ENCODE results near the gene CYP3A5.
A peak's percentile ranks its signal among the peaks of the same experiment; 100 is the strongest.
"Not testable (repeated sequence)": the region's sequence is repeated elsewhere in the genome, so short reads cannot be mapped to it uniquely, and the experiment has no call there.

The CYP3A5 gene

DNA sequence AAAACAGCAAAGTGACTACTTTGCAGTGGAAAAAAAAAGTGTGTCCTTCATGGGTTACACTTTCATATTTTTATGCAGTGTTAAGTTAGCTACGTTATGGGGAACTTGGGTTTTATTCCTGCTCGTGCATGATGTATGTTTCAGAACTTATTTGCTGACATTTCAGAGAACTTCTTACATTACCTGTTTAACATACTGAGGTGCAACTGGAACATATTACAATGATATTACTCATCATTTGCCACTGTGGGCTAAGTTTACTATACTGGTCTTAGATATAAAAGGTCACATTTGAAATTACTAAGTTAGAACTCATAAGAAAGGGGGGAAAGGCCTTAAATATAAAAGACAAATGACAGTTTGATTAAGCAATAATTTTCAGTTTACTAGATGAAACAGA, 42.4 kb downstream of the CYP3A5 start:
- DNase-seq: not testable (repeated sequence)

DNA sequence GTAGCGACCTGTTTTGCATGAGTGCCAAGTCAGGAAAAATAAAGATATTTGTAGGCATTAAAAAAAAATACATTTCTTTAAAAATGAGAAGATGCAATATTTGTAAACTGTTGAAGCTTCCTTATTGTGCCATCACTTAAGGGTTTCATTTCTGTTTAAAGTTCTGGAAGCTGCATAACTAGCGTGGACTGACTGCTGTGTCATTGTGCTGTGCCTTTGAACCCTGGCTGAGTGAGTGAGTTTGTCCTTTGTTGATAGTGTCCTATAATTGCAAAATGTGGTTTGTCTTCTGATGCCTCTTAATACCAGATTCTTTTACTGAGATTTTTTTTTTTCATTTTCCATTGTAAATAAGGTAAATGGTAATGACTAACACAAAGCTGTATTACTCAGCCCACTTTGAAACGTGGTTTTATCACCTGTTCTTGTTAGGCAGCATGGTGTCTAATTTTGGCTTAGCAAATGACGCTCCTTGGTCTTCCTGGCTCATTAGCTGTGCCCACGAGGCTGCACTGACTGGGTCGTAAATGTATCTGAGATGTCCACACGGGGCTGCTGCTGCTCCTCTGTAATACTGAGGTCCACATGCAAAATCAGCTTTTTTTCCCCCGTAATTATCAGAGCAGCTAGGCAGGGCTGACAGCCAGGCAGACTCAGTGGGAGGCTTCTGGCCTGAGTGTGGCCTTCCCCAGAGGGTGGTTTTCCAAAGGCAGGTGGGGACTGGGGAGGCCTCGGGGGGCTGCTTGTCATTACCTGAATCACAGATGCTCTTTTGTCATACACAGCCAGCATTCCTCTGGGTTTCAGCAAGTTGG, 48.3 kb downstream of the CYP3A5 start:
- peak; percentile 3 for DNase-seq

DNA sequence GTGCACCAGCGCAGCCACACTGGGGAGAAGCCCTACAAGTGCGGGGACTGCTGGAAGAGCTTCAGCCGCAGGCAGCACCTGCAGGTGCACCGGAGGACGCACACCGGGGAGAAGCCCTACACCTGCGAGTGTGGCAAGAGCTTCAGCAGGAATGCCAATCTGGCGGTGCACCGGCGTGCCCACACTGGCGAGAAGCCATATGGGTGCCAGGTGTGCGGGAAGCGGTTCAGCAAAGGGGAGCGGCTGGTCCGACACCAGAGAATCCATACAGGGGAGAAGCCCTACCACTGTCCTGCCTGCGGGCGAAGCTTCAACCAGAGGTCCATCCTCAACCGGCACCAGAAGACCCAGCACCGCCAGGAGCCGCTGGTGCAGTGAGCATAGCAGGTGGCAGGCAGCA, 50.2 kb downstream of the CYP3A5 start:
- no peak for DNase-seq

DNA sequence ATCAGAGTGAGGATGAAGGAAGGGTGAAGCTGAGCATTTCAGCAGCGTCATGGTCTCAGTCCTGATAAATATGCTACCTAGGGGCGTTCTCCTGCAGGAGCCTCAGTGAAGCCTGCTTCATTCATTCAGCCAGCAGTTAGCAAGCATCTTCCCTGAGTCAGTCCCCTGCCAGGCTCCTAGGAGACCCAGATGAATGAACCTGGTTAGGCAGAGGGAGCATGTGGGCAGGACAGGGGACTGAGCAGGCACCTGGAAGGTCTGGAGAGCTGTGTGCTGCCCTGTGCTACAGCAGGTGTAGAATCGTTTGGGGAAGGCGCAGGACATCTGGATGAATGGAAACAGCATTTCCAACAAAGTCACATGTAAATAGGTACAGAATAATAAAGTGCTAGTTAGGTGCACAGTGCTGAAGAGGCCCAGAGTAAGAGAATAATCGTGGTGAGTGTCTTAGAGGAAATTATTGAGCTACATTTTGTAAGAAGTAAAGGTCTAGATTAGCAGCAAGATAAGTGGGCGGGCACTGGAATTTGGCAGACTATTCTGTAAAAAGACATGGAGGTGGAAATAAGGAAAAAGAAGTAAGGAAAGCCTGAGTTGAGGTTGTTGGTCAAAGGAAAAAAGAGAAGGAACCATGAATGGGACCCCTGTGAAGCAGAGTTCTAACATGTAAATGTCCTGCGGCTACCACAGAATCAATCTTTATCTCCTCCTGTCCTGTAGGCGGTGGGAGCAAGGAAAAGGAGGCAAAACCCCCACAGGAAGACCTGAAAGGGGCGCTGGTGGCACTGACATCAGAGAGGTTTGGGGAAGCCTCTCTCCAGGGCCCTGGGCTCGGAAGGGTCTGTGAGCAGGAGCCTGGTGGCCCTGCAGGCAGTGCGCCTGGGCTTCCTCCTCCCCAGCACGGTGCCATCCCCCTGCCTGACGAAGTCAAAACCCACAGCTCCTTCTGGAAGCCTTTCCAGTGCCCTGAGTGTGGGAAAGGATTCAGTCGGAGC, 51.0 kb downstream of the CYP3A5 start:
- no peak for DNase-seq

DNA sequence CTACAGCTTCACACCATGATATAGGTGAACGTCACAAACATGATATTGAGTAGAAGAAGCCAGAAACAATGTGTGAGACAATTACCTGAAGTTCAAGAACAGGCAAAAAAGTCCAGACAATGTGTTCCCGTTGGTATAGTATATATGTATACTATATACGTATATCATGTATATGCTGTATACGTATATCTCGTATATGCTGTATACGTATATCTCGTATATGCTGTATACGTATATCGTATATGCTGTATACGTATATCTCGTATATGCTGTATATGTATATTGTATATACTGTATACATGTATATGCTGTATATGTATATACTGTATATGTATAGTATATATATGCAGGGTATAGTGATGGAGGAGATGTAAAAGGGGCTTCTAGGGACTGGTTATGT, 52.3 kb downstream of the CYP3A5 start:
- no peak for DNase-seq

DNA sequence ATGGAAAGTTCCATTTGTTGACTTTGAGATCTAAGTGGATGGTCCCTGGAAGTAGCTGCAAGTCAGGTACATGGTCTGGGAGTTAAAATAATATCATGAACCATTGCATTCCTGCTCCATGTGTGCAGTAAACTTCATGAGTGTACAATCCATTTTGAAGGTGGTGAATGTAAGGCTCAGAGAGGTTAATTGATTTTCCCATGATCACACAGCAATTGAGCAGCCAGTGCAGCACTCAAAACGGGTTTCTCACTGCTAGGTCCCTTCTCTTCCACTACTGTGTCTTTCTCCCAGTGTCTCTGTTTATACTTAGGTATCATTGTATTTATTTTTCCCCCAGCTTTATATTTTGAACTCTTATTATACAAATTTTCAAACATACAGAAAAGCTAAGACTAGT, 53.1 kb downstream of the CYP3A5 start:
- DNase-seq: no peak

DNA sequence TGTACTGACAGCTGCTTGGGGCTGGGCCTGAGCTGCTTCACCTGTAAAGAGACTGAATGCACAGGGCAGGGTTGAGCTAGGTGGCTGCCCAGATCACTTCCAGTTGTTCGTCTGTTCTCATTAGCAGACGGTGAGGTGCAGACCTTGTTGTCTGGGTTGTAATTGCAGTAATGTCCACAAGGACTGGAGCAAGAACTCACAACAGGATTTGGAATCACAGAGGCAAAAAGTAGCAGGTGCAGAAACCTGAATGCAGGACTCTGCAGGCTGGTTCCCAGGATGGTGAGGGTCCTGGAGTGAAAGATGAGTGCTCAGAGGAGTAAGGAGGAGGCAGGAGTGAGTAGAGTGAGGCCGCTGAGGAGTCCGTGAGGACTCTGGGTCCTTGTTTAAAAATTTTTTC, 53.8 kb downstream of the CYP3A5 start:
- DNase-seq: no peak

DNA sequence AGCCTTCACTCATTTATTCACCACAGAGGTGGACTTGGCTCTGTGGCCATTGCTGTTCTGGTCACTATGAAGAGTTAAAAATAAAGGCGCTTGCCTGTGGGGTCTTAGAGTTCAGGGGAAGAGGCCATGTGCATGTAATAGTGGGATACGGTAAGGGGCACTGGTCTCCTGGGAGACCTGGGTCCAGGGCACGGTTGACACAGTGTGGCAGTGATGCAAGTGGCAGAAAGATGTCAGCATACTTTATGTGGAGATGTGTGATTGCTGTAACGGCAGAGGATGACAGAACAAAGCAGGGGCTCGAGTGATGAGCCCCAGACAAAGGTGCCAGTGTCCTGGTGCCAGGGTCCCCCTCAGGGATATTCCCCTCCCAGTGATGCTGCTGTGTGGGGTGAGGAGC, 54.5 kb downstream of the CYP3A5 start:
- no peak for DNase-seq

DNA sequence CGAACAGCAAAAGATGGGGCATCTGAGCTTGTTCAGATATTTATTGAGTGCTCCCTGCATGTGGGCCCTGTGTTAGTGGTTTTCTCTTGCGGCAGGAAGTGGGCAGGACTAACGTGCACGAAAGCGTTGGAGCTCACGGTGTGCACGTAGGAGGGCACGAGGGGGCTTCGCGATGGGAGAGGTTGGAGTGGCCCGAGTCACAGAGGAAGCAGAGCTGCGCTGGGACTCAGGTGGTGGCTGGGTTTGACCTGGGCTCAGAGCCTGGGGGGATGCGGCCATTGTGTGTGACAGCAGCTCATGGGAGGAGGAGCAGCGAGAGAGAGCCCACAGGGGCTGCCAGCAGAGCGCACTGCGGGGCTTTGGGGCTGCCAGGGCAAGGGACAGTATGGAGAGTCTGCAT, 55.3 kb downstream of the CYP3A5 start:
- DNase-seq: peak; percentile 75

DNA sequence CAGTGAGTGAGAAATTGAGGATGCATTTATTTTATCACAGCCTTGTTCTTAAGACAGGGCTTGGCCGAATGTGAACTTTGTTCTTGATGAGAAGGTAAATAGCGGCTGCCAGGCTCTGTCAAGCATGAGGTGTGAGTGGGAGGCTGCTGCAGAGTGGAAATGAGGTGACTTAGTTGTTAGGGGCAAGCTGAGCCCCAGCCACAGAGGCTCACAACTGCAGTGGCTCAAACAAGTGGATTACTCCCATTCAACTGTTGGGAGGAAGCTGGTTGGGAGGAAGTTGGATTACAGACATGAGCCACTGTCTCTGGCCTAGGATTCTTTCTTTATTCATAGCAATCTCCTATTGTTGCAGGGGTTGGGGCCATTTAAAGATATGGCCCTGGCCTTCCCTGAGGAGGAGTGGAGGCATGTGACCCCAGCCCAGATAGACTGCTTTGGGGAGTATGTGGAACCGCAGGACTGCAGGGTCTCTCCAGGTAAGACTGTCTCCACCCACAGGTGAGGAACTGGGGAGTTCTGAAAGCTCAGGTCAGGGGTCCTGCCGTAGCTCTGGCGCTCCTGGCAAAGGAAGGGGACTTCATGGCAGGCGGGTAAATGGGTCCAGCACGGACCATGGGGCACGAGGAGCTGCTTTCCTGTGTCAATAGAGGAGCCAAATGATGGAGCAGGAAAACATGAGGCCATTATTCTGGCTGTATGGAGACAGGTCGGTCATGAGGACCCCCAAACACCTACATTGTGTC, 55.9 kb downstream of the CYP3A5 start:
- peak; percentile 14 for DNase-seq

DNA sequence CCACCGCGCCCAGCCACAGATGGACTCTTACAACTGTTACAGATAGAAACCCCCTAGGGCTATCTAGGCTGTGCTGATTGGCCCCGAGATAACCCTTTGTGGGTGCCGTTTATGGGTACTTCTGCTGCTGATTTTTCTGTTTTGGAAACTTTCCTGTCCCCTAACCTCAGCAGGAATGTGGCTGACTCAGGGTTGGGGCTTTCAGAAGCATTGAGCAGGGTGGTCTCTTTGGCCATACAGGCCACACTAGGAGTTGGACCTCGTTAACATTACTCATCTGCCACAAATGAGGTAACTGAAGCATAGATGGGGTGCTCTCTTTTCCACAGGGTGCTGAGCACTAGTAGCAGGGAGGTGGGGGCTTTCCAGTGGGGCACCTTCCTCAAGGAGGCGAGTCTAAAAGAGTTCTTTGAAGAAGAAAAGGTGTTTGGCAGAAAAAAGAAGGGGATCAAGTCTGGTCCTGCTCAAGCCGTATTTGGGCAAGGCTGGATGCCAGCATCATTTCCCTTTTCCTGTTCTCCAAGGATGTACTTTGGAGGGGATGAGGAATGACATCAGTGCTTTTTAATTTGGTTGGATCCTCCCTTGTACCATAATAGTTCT, 56.6 kb downstream of the CYP3A5 start:
- peak; percentile 20 for DNase-seq

DNA sequence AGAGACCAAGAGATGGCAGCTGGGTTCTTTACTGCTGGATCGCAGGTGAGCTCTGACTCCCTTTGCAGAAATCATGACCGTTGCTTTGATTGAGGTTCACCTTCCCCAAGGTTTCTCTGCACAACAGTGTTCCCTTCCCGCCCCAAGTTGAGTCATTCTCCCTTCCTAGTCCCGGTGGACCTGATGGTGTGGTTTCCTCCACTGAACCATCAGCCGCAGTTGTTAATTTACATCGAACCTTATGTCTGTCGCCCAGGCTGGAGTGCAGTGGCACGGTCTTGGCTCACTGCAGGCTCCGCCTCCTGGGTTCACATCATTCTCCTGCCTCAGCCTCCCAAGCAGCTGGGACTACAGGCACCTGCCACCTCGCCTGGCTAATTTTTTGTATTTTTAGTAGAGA, 57.2 kb downstream of the CYP3A5 start:
- no peak for DNase-seq

DNA sequence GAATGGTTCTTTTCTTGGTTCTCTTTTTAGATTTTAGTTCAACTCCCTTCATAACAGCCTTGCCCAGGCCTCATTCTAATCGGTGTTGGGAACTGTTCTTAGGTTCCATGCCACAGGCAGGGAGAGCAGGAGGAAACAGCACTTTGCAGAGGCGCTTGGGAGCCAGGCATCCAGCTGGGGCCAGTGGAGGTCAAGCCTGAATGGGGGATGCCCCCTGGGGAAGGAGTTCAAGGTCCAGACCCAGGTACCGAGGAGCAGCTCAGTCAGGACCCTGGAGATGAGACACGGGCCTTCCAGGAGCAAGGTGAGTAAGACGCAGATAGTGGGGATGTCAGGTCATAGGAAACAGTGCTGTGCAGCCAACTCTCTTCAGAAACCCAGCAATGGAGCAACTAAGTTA, 58.5 kb downstream of the CYP3A5 start:
- no peak for DNase-seq

DNA sequence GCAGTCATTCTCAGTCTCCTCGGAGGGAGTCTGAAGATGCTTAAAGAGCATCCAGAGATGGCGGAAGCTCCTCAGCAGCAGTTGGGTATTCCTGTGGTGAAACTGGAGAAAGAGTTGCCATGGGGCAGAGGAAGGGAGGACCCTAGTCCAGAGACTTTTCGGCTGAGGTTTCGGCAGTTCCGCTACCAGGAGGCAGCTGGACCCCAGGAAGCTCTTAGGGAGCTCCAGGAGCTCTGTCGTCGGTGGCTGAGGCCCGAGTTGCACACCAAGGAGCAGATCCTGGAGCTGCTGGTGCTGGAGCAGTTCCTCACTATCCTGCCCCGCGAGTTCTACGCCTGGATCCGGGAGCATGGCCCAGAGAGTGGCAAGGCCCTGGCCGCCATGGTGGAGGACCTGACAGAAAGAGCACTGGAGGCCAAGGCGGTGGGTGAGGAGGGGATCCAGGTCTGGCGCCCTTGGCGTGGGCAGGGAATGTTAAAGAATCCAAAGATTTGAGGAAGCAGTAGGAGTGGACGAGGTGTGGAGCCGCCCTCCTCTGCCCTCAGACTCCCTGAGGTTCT, 60.1 kb downstream of the CYP3A5 start:
- DNase-seq: no peak

DNA sequence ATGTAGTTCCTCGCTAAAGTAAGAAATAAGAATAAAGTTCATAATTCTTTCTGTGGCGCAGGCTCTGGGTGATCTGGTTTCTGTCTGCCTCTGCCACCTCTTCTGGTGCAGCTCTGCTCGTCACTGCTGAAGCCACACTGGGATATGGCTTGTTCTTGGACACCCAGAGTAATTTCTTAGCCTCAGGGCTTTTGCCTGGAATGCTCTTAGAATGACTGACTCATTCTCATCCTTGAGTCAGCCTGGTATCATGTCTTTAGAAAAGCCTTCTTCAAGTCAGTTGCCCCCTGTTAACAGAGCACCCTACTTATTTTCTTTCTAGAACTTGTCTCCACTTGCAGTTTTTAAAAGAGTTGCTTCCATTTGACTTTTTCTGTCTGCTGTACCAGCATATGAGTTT, 61.1 kb downstream of the CYP3A5 start:
- no peak for DNase-seq

DNA sequence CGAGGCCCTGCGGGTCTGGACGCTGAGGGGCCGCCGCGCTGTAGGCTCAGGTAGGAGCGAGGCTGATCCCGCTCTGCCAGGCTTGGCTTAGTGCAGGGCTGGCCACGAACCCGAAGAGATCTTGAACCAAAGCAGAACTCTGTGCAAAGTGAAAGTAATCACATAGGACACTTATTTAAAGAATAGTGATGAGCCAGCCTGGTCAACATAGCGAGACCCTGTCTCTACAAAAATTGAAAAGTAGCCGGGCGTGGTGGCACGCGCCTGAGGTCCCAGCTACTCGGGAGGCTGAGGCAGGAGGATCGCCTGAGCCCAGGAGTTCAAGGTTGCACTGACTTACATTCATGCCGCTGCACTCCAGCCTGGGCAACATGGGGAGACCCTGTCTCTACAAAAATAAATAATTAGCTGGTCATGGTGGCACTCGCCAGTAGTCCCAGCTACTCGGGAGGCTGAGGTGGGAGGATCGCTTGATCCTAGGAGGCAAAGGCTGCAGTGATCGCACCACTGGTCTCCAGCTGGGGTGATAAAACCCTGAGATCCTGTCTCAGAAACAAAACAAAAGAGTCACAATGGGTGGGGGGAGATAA, 62.5 kb downstream of the CYP3A5 start:
- no peak for DNase-seq

DNA sequence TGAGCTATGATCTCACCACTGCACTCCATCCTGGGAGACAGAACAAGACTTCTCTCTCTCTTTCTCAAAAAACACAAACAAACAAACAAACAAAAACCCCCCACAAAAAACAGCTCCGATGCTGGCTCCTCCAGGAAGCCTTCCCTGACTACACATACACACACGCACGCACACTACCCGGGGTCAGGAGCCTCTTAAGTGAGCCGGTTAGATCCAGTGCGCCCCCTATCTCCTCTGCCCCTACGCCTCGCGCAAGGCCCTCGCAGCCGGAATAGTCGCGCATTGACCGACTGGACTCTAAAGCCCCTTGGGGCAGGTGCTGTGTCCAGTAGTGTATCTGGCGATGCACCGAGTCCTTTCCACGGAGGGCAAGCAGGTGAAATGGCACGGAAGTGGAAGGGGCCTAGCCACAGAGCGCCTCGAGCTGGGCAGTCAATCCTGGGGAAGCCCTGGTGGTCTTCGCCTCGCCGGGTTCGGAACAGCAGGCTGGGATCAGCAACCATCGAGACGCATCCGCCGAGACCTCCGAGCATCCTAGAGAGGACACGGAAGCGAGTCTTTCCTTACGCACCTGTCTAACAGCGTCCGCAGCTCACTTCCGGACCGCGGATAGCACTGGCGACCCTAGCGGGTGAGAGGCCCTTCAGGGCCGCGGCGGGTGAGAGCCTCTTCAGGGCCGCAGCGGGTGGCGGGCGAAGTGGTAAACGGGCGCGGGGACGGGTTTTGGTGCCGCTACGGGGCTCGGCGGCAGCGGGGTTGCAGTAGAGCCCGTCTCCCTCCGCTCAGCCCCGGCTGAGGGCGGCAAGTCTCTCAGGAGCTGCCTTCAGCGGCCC, 63.2 kb downstream of the CYP3A5 start, which contains the start of gene ZSCAN25:
Gene ZSCAN25 (plus strand): TSS at position 588 of the 833 bp plus-strand sequence. CDS start 2,661 bp downstream, outside the sequence.
- DNase-seq: peak; percentile 91

DNA sequence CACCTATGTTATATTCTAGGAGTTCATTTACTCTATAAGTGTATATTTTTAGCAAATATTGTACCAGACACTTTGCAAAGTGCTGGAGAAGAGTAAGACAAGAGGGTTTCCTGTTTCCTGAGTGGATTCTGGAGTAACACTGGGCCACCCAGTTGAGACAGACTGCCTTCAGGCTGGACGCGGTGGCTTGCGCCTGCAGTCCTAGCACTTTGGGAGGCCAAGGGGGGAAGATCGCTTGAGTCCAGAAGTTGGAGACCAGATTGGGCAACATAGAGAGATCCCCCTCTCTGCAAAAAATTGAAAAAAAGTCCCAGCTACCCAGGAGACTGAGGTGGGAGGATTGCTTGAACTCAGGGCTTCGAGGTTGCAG, 63.8 kb downstream of the CYP3A5 start:
- DNase-seq: no peak

DNA sequence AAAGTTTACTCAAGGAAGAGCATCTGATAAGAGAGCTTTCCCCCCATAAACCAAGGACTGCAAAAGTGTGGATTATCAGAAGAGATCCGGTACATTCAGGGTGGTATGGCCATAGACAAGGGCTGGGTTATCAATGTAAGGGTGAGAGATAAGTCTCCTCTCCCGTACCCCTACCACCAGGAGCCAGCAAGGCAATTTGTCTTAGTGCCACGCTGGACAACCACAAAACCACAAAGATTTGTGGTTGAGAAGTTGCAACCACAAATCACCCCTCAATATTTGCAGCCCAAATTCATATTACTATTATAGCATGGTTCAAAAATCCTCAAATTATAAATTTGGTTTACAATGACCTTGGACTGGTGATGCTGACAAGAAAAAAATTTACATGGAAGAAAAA, 65.3 kb downstream of the CYP3A5 start:
- DNase-seq: no peak

DNA sequence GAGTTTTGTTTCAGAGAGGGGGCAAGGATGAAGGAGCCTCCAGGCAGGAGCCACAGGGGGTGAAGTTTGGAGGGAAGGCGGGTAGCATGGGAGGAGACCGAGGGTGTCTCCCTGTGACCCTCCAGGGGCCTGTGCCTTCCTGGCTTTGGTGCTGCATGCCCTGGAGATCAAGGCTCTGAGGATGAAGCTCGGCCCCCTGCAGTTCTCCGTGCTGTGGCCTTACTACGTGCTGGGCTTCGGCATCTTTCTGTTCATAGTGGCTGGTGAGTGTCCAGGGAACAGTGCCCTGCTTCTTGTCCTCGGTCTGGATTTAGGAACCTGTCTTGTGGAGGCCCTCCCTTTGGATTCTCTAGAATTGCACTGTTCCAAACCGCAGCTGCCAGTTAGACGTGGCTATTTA, 72.2 kb downstream of the CYP3A5 start:
- DNase-seq: no peak

DNA sequence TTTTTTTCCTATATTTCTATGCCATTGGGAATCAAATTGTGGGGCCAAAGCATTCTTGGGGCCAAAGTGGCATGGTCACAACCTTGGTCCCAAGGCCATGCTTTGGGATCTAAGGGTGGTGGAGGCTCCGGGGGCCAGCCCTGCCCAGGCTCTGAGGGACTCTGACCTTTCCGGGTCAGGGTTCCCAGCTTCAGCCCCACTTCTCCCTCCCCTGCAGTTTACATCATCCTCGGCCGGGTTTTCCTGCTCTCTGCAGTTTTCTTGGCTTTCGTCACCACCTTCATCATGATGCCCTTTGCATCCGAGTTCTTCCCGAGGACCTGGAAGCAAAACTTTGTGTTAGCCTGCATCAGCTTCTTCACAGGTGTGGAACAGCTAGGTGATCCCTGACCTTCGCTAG, 73.3 kb downstream of the CYP3A5 start:
- no peak for DNase-seq

Measured in CD4-positive, alpha-beta T cell treated with Interleukin-17A for 1 hour (primary cell).